ENCODE data around the gene KIDINS220. TPM values are rescaled to one million over a fixed set of nuclear protein-coding genes. Genes with fewer than 3 reads are reported as not detected.

Gene KIDINS220
- total RNA-seq, 1 experiment from 2014 or later, result 29.3 TPM

- Mint-ChIP-seq H3K27me3 (ENCODE audit: low read depth) (peaks cover 3% of the 10 kb centered on the region), H3K27ac (no peak overlapping the region; a peak in 1 of 7 replicates), H3K36me3 (ENCODE audit: insufficient read depth in 1 of 3, low read depth in 3 of 3) (no peaks in the 10 kb centered on the region), H3K4me1 (peaks cover 2 to 4% of the 10 kb centered on the region in 2 experiments; a peak in 3 of 4 replicates), H3K4me3 (no peak overlapping the region), H3K9me3 (no peaks in the 10 kb centered on the region)
- Histone ChIP-seq H4K91ac (ENCODE audit: insufficient read length, low read depth, low read length) (no peak overlapping the region), H3K56ac (ENCODE audit: insufficient read length, low read depth, low read length) (no peak overlapping the region), H2BK15ac (ENCODE audit: low read depth, low read length) (no peak overlapping the region), H3K27ac (ENCODE audit: insufficient read length, low read depth, low read length) (no peak overlapping the region), H3K4me1 (ENCODE audit: insufficient read depth, low read length) (0 out of 2 replicates have a peak, but pooled peaks cover 2% of the 10 kb centered on the region), H3K14ac (ENCODE audit: insufficient read depth, low read length) (no peak overlapping the region), H3K27me3 (ENCODE audit: insufficient read depth, low read length) (no peaks in the 10 kb centered on the region), H2BK5ac (ENCODE audit: insufficient read length, low read length) (no peak overlapping the region), H3K23ac (ENCODE audit: insufficient read length, low read depth, low read length) (no peak overlapping the region), H4K5ac (ENCODE audit: insufficient read length, low read depth, low read length) (no peak overlapping the region), H3K23me2 (ENCODE audit: insufficient read length, low read depth, low read length, poor library complexity, severe bottlenecking) (peaks cover under 1% of the 10 kb centered on the region), H3K9me3 (ENCODE audit: control insufficient read depth, low read depth, low read length) (no peaks in the 10 kb centered on the region), H4K20me1 (ENCODE audit: control insufficient read depth, insufficient read depth, insufficient read length) (no peaks in the 10 kb centered on the region), H3K79me2 (ENCODE audit: insufficient read depth, low read length) (no peaks in the 10 kb centered on the region), H4K8ac (replicated peaks; ENCODE audit: insufficient read length, low read depth, low read length) (no peak overlapping the region), H3K4me2 (ENCODE audit: insufficient read depth, insufficient read length, low read length) (no peak overlapping the region), H2BK20ac (ENCODE audit: low read depth, low read length, poor library complexity, severe bottlenecking) (no peak overlapping the region), H2BK12ac (ENCODE audit: insufficient read length, low read depth, low read length) (no peak overlapping the region), H2AFZ (ENCODE audit: low read length) (no peak overlapping the region), H3T11ph (ENCODE audit: low read length) (no peak overlapping the region), H3K79me1 (ENCODE audit: insufficient read depth, low read depth, low read length, poor library complexity, severe bottlenecking) (no peaks in the 10 kb centered on the region), H3K18ac (ENCODE audit: insufficient read length, low read depth, low read length) (no peak overlapping the region), H3K9ac (ENCODE audit: extremely low read depth, insufficient read length, low read length) (no peak overlapping the region), H3K4ac (ENCODE audit: low read depth, low read length) (no peak overlapping the region), H2AK5ac (ENCODE audit: insufficient read length, low read length) (no peak overlapping the region), H2BK120ac (ENCODE audit: low read depth, low read length, poor library complexity, severe bottlenecking) (no peak overlapping the region)
- WGBS (ENCODE audit: extremely low coverage, insufficient read length, low lambda C conversion rate), result no CpG with 5 or more reads among the region's 4 CpGs
- no peak for DNase-seq
- TF ChIP-seq CTCF (conservative IDR thresholded peaks at IDR 0.05), result no peak
These were observed 4.5 kb upstream of the KIDINS220 start for GRCh38 chr2:8841932-8842331.
